ENCODE data around the gene HDAC6.
"Not testable (repeated sequence)": the region's sequence is repeated elsewhere in the genome, so short reads cannot be mapped to it uniquely, and the experiment has no call there.

Gene HDAC6

DNA sequence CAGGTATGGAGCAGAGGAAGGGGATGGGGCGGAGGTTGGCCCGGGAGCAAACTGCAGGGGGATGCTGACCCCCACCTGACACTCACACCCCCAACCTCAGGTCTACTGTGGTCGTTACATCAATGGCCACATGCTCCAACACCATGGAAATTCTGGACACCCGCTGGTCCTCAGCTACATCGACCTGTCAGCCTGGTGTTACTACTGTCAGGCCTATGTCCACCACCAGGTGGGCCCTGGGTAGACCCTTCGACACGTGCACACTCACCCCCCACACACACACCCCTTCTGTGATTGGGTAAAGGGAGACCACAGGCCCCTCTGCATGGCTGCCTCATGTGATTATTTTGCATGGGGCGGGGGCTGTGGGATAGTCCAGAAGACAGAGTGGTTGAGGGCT, 22.2 kb downstream of the HDAC6 start:
- DNase-seq (ENCODE audit: low read depth in 2 of 2): no peak

DNA sequence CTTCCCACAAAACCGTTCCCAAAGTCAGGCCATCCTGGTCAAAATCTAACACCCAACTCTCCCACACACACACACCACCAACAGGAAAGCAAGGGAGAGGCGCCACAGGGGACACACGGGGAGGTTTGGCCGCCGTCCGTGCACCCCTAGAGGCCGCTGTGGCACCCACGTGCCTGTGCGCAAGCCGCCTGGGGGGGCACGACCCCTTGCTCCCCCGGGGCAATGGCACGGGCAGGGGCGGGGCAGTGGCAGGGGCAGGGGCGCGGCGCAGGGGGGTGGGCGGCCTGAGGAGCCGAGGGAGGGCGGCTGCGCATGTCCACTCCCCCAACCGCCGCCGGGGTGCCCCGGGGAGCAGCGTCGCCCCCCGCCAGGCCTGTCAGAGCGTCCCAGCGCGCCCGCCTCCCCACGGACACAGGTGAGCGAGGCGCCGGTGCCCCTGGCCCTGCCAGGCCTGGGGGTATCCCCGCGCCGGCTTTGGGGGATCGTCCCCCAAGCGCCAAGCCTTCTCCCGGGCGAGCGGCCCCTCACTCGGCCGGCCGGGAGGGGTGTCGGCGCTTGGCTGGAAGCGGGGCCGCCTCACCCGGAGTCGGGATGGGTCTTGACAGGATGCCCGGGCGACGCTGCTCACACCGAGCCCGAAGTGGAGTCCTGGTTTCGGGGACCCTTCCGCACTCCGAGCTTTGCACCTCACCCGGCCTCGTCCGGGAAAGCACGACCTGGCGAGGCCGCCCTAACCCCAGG, 24.4 kb downstream of the HDAC6 start, which contains the start of gene ERAS:
Gene ERAS, plus strand, starts transcription at position 379 of the 741 bp plus-strand sequence. CDS start 2,611 bp downstream, outside the sequence.
- DNase-seq (ENCODE audit: low read depth in 2 of 2): no peak

DNA sequence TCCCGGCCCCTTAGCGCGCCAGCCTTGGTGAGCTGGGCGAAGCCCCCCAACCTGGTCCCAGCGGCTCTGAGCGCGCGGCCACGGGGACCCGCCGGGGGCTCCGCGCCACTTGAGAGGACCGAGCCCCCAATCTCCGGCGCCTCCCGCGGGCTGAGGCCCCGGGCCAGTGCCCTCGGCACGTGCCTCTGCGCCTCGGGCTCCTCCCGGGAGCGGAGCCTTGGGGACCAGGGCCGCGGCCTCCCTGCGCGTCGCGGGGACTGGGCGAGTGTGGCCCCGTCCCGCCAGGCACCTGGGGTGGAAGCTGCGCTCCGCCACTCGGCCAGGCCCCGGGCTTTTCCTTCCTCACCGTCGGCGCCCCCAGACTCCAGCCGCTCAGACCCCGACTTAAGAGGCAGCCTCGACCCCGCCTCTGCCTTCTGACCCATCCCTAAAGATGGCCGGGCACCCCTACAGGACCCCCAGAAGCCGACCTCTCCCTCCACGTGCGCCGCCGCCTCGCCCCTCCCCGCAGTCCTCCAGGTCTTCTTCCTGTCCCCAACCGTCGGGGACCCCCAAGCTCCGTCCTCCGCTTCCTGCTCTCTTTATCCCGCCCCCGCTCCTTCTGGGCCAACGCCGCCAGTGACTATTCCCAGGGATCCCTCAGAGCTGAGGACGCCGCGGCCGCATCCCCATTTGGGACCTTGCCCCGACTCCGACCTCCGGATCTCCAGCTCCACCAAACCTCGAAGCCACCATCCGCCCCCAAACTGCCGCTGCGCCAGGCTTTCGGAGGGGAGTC, 25.2 kb downstream of the HDAC6 start:
- DNase-seq (ENCODE audit: low read depth in 2 of 2): no peak

DNA sequence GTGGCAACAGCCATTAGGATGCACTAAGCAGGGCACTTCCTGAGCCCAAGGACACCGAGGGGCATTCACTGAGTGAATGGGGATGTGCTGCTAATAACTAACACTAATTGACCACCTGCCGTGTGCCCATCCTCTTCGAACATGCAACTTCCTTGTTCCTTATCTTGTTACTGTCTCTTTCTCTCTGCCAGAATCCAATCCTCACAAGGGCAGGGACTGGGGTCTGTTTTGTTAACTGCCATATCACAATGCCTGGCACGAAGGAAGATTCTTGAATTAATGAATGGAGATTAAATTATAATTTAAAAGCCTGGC, 25.7 kb downstream of the HDAC6 start:
- DNase-seq (ENCODE audit: low read depth in 2 of 2): no peak

DNA sequence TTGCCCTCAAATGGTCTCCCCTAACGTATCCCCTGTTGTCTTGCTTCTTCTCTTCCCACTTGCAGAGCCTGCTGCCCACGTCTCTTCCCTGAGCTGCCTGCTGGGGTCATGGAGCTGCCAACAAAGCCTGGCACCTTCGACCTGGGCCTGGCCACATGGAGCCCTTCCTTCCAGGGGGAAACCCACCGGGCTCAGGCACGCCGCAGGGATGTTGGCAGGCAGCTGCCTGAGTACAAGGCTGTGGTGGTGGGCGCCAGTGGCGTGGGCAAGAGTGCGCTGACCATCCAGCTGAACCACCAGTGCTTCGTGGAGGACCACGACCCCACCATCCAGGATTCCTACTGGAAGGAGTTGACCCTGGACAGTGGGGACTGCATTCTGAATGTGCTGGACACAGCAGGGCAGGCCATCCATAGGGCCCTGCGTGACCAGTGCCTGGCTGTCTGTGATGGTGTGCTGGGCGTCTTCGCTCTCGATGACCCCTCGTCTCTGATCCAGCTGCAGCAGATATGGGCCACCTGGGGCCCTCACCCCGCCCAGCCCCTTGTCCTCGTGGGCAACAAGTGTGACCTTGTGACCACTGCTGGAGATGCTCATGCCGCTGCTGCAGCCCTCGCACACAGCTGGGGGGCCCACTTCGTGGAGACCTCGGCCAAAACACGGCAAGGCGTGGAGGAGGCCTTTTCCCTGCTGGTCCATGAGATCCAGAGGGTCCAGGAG, 27.3 kb downstream of the HDAC6 start:
- DNase-seq (ENCODE audit: low read depth in 2 of 2): no peak

DNA sequence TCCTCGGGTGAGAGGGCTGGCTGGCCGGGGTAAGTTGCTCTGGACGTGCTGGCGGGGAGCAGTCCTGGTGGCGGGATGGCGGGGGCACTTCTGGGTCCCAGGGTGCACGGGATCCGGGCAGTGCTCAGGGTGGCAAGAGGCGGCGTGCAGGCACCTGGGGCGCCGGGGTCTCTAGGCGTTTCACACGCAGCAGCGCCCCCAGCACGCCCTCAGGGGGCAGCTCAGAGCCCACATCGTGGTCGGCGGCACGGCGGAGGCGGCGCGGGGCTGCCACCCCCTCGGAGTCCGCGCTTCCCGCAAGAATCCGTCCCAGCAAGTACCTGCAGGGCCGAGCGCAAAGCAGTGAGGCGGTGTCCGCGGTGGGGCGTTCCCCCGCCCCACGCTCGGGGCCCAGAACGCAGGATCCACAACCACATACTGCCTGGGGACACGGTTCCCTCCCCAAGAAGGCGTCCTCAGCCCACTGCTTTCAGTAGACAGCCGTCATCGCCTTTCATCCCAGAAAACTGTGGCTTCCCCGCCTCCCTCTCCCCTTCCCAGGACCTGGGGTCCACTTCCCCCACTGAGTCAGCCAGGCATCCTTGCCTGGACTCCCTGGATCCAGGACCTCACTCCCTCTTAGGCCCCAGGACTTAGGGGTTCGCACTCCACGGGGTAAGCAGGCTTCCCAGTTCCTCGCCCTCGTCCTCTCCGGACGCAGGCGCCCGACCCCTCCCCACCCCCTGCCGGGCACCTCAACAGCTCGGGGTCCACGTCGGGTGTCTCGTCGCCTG, 29.5 kb downstream of the HDAC6 start:
- DNase-seq (ENCODE audit: low read depth in 2 of 2): no peak

DNA sequence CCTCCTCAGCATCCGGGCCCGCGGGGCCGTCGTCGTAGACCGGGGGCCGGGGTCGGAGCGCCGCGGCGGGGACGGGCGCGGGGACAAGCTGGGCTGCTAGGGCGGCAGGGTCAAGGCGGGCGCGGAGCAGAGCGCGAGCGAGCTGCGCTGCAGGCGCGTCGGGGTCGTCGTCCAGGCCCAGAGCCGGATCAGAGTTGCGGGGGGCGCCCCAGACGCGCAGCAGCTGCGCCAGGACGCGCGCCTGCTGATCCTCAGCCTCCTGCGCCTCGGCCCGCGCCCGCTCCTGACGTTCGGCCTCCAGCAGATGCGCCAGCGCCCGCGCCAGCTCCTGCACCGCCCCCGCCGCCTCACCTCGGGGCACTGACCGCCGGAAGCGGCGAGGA, 30.0 kb downstream of the HDAC6 start:
- DNase-seq (ENCODE audit: low read depth in 2 of 2): no peak

DNA sequence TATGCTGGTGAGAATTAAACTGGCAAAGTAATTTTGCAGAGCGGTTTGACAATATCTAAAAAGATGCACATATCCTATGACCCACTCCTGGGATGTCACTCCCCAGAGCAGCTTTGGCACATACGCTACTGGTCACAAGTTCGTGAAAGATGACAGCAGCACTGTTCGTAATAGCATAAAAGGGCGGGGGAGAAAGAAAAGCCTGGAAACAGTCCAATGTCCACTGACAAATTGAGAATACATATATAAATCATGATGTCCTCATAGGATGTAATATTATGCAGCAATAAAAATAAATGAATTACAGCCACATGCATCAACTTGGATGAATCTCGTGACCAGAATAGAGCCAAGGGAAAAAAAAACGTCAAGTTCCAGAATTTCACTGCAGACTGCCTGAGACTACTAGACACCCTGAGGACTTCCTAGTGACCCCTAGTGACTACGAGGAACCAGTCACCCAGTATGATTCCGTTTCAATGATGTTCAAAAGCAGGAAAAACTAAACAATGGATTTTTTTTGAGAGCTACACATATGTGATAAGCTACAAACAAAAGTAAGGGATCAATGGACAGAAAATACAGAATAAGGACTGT, 31.8 kb downstream of the HDAC6 start:
- no peak for DNase-seq (ENCODE audit: low read depth in 2 of 2)

DNA sequence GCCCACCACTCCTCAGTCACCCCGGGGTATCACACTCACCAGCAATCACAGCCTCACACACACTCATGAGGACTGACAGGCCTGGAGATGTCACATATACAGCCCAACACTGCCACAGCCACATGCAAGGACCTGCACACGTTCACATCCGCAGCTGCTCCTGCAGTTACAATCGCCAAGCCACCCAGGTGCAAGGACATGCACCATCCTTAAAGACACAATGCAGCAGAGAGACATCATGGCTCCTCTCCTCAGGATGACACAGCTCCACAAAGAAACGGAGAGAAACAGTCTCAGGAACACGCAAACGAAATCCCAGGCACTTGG, 32.5 kb downstream of the HDAC6 start:
- no peak for DNase-seq (ENCODE audit: low read depth in 2 of 2)

DNA sequence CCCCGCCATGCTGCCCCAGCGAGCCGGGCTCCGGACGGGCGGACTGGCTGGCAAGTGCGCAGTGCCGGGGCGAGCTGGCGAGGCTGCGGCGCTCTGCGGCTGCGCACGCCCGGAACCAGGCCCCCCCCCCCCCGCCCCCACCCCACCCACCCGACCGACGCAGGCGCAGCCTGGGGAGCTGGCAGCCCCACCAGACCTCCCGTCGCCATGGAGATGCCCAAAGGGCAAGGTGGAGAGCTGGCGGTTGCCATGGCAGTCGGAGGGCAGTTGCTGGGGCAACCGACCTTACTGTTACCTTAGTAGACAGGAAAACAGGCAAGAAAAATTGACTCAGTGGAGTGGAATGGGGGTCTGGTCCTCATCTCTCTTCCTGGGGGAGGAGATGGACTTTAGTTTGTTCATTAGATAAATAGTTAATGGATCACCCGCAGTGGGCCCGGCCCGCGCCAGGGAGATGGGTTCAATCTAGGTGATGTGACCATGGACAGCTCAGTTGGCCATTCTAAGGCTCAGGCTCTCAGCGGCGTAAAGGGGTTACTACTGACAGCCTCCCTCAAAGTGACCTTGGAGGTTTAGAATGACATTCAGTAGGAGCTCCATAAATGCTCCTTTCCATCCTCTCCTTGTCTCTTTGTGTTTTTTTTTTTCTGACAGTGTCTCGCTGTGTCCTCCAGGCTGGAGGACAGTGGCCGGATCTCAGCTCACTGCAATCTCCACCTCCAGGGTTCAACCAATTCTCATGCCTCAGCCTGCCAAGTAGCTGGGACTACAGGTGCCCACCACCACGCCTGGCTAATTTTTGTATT, 33.9 kb downstream of the HDAC6 start, which contains the start of gene PCSK1N:
Gene PCSK1N, minus strand, starts transcription at position 87 of the 806 bp plus-strand sequence. Its CDS starts 78 bp downstream, at position 9.
- no peak for DNase-seq (ENCODE audit: low read depth in 2 of 2)

DNA sequence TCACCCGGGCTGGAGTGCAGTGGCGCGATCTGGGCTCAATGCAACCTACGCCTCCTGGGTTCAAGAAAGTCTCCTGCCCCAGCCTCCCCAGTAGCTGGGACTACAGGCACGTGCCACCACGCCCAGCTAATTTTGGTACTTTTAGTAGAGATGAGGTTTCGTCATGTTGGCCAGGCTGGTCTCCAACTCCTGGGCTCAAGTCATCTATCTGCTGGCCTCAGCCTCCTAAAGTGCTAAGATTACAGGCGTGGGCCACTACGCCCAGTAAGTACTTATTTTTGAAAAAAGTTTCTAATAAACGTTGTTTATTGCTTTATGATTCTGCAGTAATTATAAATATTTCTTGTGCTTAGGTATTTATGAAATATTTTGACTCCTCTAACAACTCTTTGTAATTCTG, 37.8 kb downstream of the HDAC6 start:
- DNase-seq (ENCODE audit: low read depth in 2 of 2): no peak

DNA sequence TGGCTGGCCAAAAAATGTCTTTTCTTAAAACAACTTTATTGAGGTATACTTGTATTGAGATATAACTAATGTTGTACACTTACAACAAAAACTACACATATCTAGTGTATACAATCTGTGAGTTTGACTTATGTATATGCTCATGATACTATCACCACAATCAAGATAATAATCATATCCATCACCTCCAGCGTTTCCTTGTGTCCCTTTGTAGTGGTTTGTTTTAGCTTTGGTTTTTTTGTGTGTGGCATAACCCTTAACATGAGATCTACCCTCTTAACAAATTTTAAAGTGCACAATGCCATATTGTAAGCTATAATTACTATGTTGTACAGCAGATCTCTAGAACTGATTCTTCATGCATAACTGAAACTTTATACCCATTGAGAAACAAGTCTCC, 47.0 kb downstream of the HDAC6 start:
- no peak for DNase-seq (ENCODE audit: low read depth in 2 of 2)

DNA sequence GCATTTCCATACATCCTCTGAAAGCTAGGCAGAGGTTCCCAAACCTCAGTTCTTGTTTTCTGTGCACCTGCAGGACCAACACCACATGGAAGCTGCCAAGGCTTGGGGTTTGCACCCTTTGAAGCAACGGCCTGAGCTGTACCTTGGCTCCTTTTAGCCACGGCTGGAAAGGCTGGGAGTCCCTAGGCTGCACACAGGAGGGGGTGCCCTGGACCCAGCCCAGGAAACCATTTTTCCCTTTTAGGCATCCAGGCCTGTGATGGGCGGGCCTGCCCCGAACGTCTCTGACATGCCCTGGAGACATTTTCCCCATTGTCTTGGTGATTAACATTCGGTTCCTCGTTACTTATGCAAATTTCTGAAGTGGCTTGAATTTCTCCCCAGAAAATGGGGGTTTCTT, 51.0 kb downstream of the HDAC6 start:
- no peak for DNase-seq (ENCODE audit: low read depth in 2 of 2)

DNA sequence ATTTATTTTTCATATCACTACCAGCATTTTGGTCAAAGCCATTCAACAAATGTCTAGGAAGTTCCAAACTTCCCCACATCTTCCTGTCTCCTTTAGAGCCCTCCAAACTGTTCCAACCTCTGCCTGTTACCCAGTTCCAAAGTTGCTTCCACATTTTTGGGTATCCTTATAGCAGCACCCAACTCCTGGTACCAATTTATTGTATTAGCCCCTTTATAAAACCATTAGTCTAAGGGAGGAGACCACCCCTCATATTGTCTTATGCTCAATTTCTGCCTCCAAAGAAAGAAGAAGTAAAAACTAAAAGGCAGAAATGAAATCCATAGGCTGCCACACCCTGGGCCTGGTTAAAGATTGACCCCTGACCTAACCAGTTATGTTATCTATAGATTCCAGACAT, 51.6 kb downstream of the HDAC6 start:
- DNase-seq (ENCODE audit: low read depth in 2 of 2): not testable (repeated sequence)

DNA sequence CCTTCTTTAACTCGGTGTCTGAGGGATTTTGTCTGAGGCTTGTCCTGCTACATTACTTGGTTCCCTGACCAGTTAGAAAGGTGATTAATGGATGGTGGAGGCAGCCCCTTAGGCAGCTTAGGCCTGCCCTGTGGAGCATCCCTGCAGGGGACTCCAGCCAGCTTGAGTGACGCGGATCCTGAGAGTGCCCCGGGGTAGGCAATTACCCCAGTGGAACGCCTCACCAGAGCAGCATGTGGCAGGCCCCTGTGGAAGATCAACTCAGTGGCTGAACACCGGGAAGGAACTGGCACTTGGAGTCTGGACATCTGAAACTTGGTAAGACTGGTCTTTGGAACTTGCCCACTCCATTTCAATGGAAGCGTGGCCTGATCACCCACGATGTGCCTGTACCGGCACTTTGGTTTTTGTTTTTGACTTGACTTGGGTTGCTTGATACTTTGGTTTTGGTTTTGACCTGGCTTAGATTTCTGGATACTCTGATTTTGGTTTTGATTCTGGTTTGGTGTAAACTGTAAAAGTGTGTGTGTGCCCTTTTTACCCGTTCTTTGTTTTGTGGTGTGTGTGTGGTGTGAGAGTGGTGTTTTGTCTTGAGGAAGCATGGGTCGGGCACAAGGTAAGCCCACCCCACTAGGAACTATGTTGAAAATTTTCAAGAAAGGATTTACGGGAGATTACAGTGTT, 52.4 kb downstream of the HDAC6 start:
- not testable (repeated sequence) for DNase-seq (ENCODE audit: low read depth in 2 of 2)

DNA sequence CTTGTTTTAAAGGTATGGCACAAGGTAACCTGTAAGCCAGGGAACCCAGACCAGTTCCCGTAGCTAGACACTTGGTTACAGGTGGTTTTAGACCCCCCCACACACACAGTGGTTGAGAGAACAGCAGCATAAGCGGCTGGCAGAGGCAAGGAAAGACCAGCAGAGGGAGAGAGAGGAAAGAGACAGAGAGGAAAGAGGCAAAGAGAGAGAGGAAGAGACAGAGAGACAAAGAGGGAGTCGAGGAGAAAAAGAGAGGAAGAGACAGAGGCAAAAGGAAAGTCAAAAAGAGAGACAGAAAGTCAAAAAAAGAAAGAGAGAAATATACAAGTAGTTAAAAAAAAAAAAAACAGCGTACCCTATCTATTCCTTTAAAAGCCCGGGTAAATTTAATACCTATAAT, 53.0 kb downstream of the HDAC6 start:
- DNase-seq (ENCODE audit: low read depth in 2 of 2): no peak

DNA sequence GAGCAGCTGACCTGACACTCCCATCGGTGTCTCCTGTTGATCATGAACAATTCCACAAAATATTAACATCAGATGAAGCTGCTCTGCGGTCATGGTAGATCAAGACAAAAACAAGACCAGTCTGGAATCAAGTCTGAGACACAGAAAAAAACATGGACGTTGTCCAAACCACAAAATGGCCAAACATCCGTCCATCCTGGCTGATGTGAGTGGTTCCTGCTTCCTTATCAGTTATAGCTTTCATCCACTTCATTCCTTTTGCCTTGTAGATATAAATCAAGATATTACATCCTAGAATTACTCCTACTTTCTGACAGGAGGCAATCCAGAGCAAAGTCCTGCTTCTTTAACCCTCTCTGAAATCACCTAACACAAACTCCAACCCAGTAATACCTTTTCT, 62.3 kb downstream of the HDAC6 start:
- DNase-seq (ENCODE audit: low read depth in 2 of 2): peak in 1 of 2 experiments; percentile 8

DNA sequence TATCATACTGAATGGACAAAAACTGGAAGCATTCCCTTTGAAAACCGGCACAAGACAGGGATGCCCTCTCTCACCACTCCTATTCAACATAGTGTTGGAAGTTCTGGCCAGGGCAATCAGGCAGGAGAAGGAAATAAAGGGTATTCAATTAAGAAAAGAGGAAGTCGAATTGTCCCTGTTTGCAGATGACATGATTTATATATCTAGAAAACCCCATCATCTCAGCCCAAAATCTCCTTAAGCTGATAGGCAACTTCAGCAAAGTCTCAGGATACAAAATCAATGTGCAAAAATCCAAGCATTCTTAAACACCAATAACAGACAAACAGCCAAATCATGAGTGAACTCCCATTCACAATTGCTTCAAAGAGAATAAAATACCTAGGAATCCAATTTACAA, 70.2 kb downstream of the HDAC6 start:
- DNase-seq (ENCODE audit: low read depth in 2 of 2): not testable (repeated sequence)

Data from fibroblast of skin of left biceps (primary cell).